Measurements from ENCODE around the gene CRPPA.

The CRPPA gene

GRCh38 chr7:16422917-16423316 lies 1.6 kb upstream of the CRPPA start:
- DNase-seq (ENCODE audit: low spot score), result no peak

GRCh38 chr7:16422103-16422435 lies 731 bp upstream of the CRPPA start:
- no peak for DNase-seq (ENCODE audit: low spot score)

- DNase-seq (ENCODE audit: low spot score), result peak; percentile 82
Measured at GRCh38 chr7:16420649-16421332, 547 bp downstream of the CRPPA start.

- no peak for DNase-seq (ENCODE audit: low spot score)
Measured at GRCh38 chr7:16420329-16420648, 1.0 kb downstream of the CRPPA start.

- no peak for DNase-seq (ENCODE audit: low spot score)
Measured at GRCh38 chr7:16419859-16420258, 1.5 kb downstream of the CRPPA start.

GRCh38 chr7:16419126-16419525 lies 2.2 kb downstream of the CRPPA start:
- DNase-seq (ENCODE audit: low spot score), result no peak

- no peak for DNase-seq (ENCODE audit: low spot score)
Measured at GRCh38 chr7:16417906-16418305, 3.4 kb downstream of the CRPPA start.

- DNase-seq (ENCODE audit: low spot score), result no peak
Measured at GRCh38 chr7:16416289-16417282, 4.8 kb downstream of the CRPPA start.

- no peak for DNase-seq (ENCODE audit: low spot score)
Measured at GRCh38 chr7:16412274-16413254, 8.8 kb downstream of the CRPPA start.

GRCh38 chr7:16411391-16411790 lies 9.9 kb downstream of the CRPPA start:
- DNase-seq (ENCODE audit: low spot score), result no peak

GRCh38 chr7:16409777-16410176 lies 11.6 kb downstream of the CRPPA start:
- DNase-seq (ENCODE audit: low spot score), result no peak

GRCh38 chr7:16404636-16405035 lies 16.7 kb downstream of the CRPPA start:
- DNase-seq (ENCODE audit: low spot score), result no peak

- no peak for DNase-seq (ENCODE audit: low spot score)
Measured at GRCh38 chr7:16403475-16403874, 17.9 kb downstream of the CRPPA start.

GRCh38 chr7:16402940-16403339 lies 18.4 kb downstream of the CRPPA start:
- DNase-seq (ENCODE audit: low spot score), result no peak

- DNase-seq (ENCODE audit: low spot score), result no peak
Measured at GRCh38 chr7:16402091-16402490, 19.2 kb downstream of the CRPPA start.

GRCh38 chr7:16400893-16401275 lies 20.5 kb downstream of the CRPPA start:
- no peak for DNase-seq (ENCODE audit: low spot score)

GRCh38 chr7:16399916-16400892 lies 21.1 kb downstream of the CRPPA start:
- no peak for DNase-seq (ENCODE audit: low spot score)

- DNase-seq (ENCODE audit: low spot score), result no peak
Measured at GRCh38 chr7:16399265-16399831, 22.0 kb downstream of the CRPPA start.

- DNase-seq (ENCODE audit: low spot score), result no peak
Measured at GRCh38 chr7:16398146-16399017, 23.0 kb downstream of the CRPPA start.

Measured in kidney capillary endothelial cell (primary cell).